Body of pancreas (tissue), 4 donors: ENCODE measurements around the gene WWOX.

Experiments used
- POLR2A ChIP-seq, 3 donors: fragments of 450-650 bp; IDR thresholded peaks; one replicate each; pipeline ENCODE4 v1.6.1; 2016; ENCODE audit warnings: antibody characterized with exemption in 3 of 3, mild to moderate bottlenecking in 2 of 3
- TF ChIP-seq, protein P1 (sequence below), 7 experiments: fragments of 450-650 bp in 4 of 7; fragments of 200-600 bp in 3 of 7; sonication (generic) in 3 of 7; IDR thresholded peaks; one replicate each; pipeline ENCODE4 v1.5.1; 2016 to 2019; ENCODE audit warnings: antibody characterized with exemption in 7 of 7

DNA sequence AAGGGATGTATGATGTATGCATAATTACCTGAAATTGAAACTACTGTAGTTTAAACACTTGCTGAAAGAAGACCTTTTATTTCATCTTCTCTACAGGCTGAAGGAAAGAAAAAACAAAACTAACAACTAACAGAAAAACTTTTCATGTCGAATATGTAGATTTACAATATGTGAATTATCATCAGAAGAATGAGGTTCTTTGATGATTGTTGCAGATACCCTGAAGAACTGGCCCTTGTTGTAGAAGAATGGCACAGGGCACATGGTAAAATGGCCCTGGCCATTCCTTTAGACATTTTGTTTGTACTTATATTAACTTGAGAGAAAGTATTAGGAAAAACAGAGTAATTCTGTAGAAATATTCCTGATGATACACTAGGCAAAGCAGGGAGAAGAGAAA is 1057.3 kb downstream of the WWOX start:
- TF ChIP-seq, protein P1, sequence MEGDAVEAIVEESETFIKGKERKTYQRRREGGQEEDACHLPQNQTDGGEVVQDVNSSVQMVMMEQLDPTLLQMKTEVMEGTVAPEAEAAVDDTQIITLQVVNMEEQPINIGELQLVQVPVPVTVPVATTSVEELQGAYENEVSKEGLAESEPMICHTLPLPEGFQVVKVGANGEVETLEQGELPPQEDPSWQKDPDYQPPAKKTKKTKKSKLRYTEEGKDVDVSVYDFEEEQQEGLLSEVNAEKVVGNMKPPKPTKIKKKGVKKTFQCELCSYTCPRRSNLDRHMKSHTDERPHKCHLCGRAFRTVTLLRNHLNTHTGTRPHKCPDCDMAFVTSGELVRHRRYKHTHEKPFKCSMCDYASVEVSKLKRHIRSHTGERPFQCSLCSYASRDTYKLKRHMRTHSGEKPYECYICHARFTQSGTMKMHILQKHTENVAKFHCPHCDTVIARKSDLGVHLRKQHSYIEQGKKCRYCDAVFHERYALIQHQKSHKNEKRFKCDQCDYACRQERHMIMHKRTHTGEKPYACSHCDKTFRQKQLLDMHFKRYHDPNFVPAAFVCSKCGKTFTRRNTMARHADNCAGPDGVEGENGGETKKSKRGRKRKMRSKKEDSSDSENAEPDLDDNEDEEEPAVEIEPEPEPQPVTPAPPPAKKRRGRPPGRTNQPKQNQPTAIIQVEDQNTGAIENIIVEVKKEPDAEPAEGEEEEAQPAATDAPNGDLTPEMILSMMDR (IDR thresholded peaks at IDR 0.05) = no peak
- no peak for TF ChIP-seq POLR2A (IDR thresholded peaks at IDR 0.05)
